Neural cell (in vitro differentiated cells): Measurements from ENCODE around the gene DMRTA2. TPM values are rescaled to one million over a fixed set of nuclear protein-coding genes. Genes with fewer than 3 reads are reported as not detected.

Experiments used
- H2AFZ ChIP-seq: fragments of 200-600, 300-800 bp; sonication (generic), shearing (Covaris generic); 2 replicates; pipeline ENCODE4 v1.6.0; 2014; ENCODE audit warnings: low read depth, mild to moderate bottlenecking, antibody characterized with exemption, low read length, moderate library complexity
- H3F3A ChIP-seq: fragments of 200-600 bp; shearing (Covaris generic); 2 replicates; pipeline ENCODE4 v1.6.1; 2016; ENCODE audit warnings: mild to moderate bottlenecking, moderate library complexity, mixed read lengths, antibody characterized with exemption, low read length; ENCODE audit not compliant: insufficient read depth, poor library complexity, severe bottlenecking
- H3K27ac ChIP-seq: fragments of 200-600, 300-800 bp; sonication (generic), shearing (Covaris generic); 2 replicates; pipeline ENCODE4 v1.5.1; 2014; ENCODE audit warnings: mild to moderate bottlenecking, low read length, moderate library complexity
- H3K27me3 ChIP-seq: fragments of 300-800, 200-600 bp; sonication (generic), shearing (Covaris generic); 2 replicates; pipeline ENCODE4 v1.6.0; 2014; ENCODE audit warnings: mild to moderate bottlenecking, low read depth, low read length, moderate library complexity; ENCODE audit not compliant: insufficient read depth
- H3K36me3 ChIP-seq: fragments of 300-800, 200-600 bp; sonication (generic), shearing (Covaris generic); 2 replicates; pipeline ENCODE4 v1.5.1; 2014; ENCODE audit warnings: mild to moderate bottlenecking, antibody characterized with exemption, low read length, moderate library complexity; ENCODE audit not compliant: insufficient read depth
- H3K4me2 ChIP-seq: fragments of 300-800, 200-600 bp; sonication (generic), shearing (Covaris generic); 2 replicates; pipeline ENCODE4 v1.6.0; 2014; ENCODE audit warnings: mild to moderate bottlenecking, low read length
- H3K4me3 ChIP-seq: fragments of 300-800, 200-600 bp; sonication (generic), shearing (Covaris generic); 2 replicates; pipeline ENCODE4 v1.5.1; 2014; ENCODE audit warnings: mild to moderate bottlenecking, low read length, moderate library complexity
- H3K79me2 ChIP-seq: fragments of 200-600 bp; shearing (Covaris generic); replicated peaks from 2 replicates; pipeline ENCODE4 v1.6.0; 2014; ENCODE audit warnings: mild to moderate bottlenecking, low read length, moderate library complexity; ENCODE audit not compliant: insufficient read depth
- H3K9ac ChIP-seq: fragments of 300-800, 200-600 bp; sonication (generic), shearing (Covaris generic); 2 replicates; pipeline ENCODE4 v1.6.1; 2016; ENCODE audit warnings: mild to moderate bottlenecking, low read length, mixed read lengths
- H3K9me2 ChIP-seq: fragments of 200-600 bp; shearing (Covaris generic); 2 replicates; pipeline ENCODE4 v1.6.1; 2016; ENCODE audit warnings: mild to moderate bottlenecking, low read length, mixed read lengths; ENCODE audit not compliant: insufficient read depth
- H3K9me3 ChIP-seq: fragments of 200-600, 300-800 bp; sonication (generic), shearing (Covaris generic); 2 replicates; pipeline ENCODE4 v1.6.1; 2016; ENCODE audit warnings: mild to moderate bottlenecking, mixed run types, low read length, moderate library complexity, mixed read lengths
- H4K20me1 ChIP-seq: fragments of 200-600 bp; shearing (Covaris generic); 2 replicates; pipeline ENCODE4 v1.6.1; 2016; ENCODE audit warnings: mild to moderate bottlenecking, mixed run types; ENCODE audit not compliant: insufficient read depth
- EP300 ChIP-seq: fragments of 450-650 bp; conservative IDR thresholded peaks from 2 replicates; pipeline ENCODE4 v1.6.1; 2014; ENCODE audit warnings: antibody characterized with exemption, mild to moderate bottlenecking, moderate library complexity; ENCODE audit not compliant: poor library complexity, severe bottlenecking
- EZH2 ChIP-seq: fragments of 200-600, 300-800 bp; shearing (Covaris generic), sonication (generic); IDR thresholded peaks from 2 replicates; pipeline ENCODE4 v1.6.1; 2014; ENCODE audit warnings: antibody characterized with exemption, low read length, borderline replicate concordance, mild to moderate bottlenecking; ENCODE audit not compliant: insufficient read depth, poor library complexity, severe bottlenecking
- MXI1 ChIP-seq: fragments of 450-650 bp; conservative IDR thresholded peaks from 2 replicates; pipeline ENCODE4 v1.6.1; 2014; ENCODE audit warnings: antibody characterized with exemption, mild to moderate bottlenecking; ENCODE audit not compliant: poor library complexity, severe bottlenecking
- POLR2AphosphoS5 ChIP-seq: IDR thresholded peaks from 2 replicates; pipeline ENCODE4 v1.6.1; 2012
- RAD21 ChIP-seq: fragments of 450-650 bp; conservative IDR thresholded peaks from 2 replicates; pipeline ENCODE4 v1.6.1; 2014; ENCODE audit warnings: antibody characterized with exemption, mild to moderate bottlenecking, moderate library complexity
- SMC3 ChIP-seq: fragments of 450-650 bp; conservative IDR thresholded peaks from 2 replicates; pipeline ENCODE4 v1.6.1; 2014; ENCODE audit warnings: antibody characterized with exemption, mild to moderate bottlenecking, moderate library complexity; ENCODE audit not compliant: poor library complexity
- TAF1 ChIP-seq: IDR thresholded peaks from 2 replicates; pipeline ENCODE4 v1.6.1; 2012; ENCODE audit warnings: low read depth
- polyA plus RNA-seq: library from polyadenylated mRNA; depleted of rRNA; stranded (reverse); fragments of >200 nt; gene quantifications from 2 replicates; pipeline ENCODE4 v1.2.3, GENCODE V29; 2014
- TF ChIP-seq, protein P1 (sequence below): IDR thresholded peaks from 2 replicates; pipeline ENCODE4 v1.6.1; 2012; ENCODE audit warnings: borderline replicate concordance
- TF ChIP-seq, protein P2 (sequence below): fragments of 450-650 bp; IDR thresholded peaks from 2 replicates; pipeline ENCODE4 v1.5.1; 2014; ENCODE audit warnings: antibody characterized with exemption, mild to moderate bottlenecking, moderate library complexity; ENCODE audit not compliant: poor library complexity, severe bottlenecking

Gene DMRTA2
- polyA plus RNA-seq, 1 donor from 2014 or later: 0.22 TPM

DNA sequence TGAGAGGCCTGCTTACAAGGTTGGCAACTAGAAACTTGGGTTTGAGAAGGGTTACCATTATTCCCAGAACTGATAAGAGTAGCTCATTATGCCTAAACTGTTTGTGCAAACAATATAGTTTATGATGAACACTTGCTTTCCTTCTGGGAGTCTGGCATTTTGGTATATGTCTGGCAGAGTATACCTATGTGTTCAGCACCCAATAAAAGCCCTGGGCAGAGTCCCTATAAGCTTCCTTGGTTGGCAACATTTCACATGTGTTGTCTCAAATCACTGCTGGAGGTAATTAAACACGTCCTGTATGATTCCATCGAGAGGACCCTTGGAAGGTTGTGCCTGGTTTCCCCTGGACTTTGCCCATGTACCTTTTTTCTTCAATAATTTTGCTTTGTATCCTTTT, 39.7 kb upstream of the DMRTA2 start:
- no peaks in the 10 kb centered on the region for H3K27me3 ChIP-seq
- no peak overlapping the region for H3K27ac ChIP-seq
- TF ChIP-seq POLR2AphosphoS5 (no peak), SMC3 (no peak), EZH2 (no peak), MXI1 (no peak), TAF1 (no peak)
- TF ChIP-seq, protein P1, sequence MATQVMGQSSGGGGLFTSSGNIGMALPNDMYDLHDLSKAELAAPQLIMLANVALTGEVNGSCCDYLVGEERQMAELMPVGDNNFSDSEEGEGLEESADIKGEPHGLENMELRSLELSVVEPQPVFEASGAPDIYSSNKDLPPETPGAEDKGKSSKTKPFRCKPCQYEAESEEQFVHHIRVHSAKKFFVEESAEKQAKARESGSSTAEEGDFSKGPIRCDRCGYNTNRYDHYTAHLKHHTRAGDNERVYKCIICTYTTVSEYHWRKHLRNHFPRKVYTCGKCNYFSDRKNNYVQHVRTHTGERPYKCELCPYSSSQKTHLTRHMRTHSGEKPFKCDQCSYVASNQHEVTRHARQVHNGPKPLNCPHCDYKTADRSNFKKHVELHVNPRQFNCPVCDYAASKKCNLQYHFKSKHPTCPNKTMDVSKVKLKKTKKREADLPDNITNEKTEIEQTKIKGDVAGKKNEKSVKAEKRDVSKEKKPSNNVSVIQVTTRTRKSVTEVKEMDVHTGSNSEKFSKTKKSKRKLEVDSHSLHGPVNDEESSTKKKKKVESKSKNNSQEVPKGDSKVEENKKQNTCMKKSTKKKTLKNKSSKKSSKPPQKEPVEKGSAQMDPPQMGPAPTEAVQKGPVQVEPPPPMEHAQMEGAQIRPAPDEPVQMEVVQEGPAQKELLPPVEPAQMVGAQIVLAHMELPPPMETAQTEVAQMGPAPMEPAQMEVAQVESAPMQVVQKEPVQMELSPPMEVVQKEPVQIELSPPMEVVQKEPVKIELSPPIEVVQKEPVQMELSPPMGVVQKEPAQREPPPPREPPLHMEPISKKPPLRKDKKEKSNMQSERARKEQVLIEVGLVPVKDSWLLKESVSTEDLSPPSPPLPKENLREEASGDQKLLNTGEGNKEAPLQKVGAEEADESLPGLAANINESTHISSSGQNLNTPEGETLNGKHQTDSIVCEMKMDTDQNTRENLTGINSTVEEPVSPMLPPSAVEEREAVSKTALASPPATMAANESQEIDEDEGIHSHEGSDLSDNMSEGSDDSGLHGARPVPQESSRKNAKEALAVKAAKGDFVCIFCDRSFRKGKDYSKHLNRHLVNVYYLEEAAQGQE: no peak
- H3K4me2 ChIP-seq: no peak overlapping the region
- H4K20me1 ChIP-seq: no peaks in the 10 kb centered on the region
- no peaks in the 10 kb centered on the region for H3K79me2 ChIP-seq
- no peaks in the 10 kb centered on the region for H3F3A ChIP-seq
- H3K9me3 ChIP-seq: no peaks in the 10 kb centered on the region
- H2AFZ ChIP-seq: no peak overlapping the region
- H3K4me3 ChIP-seq: no peak overlapping the region
- no peak overlapping the region for H3K9ac ChIP-seq
- H3K36me3 ChIP-seq: no peaks in the 10 kb centered on the region
- H3K9me2 ChIP-seq: no peaks in the 10 kb centered on the region

DNA sequence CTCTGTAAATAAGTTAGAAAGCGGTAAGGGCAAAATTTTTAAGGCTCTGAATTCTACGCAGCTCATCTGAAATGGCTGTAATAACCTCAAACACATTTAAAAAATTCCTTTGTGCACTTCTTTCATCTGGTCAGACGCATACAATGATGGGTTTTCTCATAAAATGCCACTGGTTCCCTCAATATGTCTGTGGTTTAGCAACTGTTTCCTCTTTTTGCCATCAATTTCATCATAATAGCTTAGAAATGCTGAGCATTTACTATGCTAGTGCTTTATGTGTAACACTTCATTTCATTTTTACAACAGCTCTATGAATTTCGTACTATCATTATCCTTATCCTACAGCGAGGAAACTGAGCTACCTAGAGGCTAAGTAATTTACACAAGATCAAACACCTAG, 35.3 kb upstream of the DMRTA2 start:
- H3K36me3 ChIP-seq: no peaks in the 10 kb centered on the region
- H3K4me3 ChIP-seq: no peak overlapping the region
- no peaks in the 10 kb centered on the region for H4K20me1 ChIP-seq
- no peaks in the 10 kb centered on the region for H3K9me3 ChIP-seq
- H3K27me3 ChIP-seq: no peaks in the 10 kb centered on the region
- H2AFZ ChIP-seq: no peak overlapping the region
- no peaks in the 10 kb centered on the region for H3K79me2 ChIP-seq
- TF ChIP-seq, protein P2, sequence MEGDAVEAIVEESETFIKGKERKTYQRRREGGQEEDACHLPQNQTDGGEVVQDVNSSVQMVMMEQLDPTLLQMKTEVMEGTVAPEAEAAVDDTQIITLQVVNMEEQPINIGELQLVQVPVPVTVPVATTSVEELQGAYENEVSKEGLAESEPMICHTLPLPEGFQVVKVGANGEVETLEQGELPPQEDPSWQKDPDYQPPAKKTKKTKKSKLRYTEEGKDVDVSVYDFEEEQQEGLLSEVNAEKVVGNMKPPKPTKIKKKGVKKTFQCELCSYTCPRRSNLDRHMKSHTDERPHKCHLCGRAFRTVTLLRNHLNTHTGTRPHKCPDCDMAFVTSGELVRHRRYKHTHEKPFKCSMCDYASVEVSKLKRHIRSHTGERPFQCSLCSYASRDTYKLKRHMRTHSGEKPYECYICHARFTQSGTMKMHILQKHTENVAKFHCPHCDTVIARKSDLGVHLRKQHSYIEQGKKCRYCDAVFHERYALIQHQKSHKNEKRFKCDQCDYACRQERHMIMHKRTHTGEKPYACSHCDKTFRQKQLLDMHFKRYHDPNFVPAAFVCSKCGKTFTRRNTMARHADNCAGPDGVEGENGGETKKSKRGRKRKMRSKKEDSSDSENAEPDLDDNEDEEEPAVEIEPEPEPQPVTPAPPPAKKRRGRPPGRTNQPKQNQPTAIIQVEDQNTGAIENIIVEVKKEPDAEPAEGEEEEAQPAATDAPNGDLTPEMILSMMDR: no peak
- no peak for TF ChIP-seq TAF1
- no peak for TF ChIP-seq POLR2AphosphoS5
- TF ChIP-seq MXI1: no peak
- no peak for TF ChIP-seq RAD21
- TF ChIP-seq EP300: no peak
- TF ChIP-seq, protein P1: no peak
- no peak overlapping the region for H3K27ac ChIP-seq
- no peak overlapping the region for H3K4me2 ChIP-seq
- H3K9ac ChIP-seq: no peak overlapping the region
- no peaks in the 10 kb centered on the region for H3F3A ChIP-seq
- no peaks in the 10 kb centered on the region for H3K9me2 ChIP-seq
